Hepatocyte (in vitro differentiated cells): Measurements from ENCODE around the gene NGEF. TPM values are rescaled to one million over a fixed set of nuclear protein-coding genes. Genes with fewer than 3 reads are reported as not detected.

Experiments
- DNase-seq: peaks from one replicate; pipeline ENCODE4 v3.0.0-alpha.2; 2016; ENCODE audit warnings: low spot score
- H2AFZ ChIP-seq: fragments of 200-600 bp; sonication (generic); 2 replicates; pipeline ENCODE4 v1.6.0; 2016; ENCODE audit warnings: antibody characterized with exemption, mild to moderate bottlenecking
- H3K27ac ChIP-seq: fragments of 200-600 bp; sonication (generic); 2 replicates; pipeline ENCODE4 v1.5.1; 2016; ENCODE audit warnings: mild to moderate bottlenecking
- H3K27me3 ChIP-seq: fragments of 200-600 bp; sonication (generic); 2 replicates; pipeline ENCODE4 v1.6.1; 2016
- H3K36me3 ChIP-seq: fragments of 200-600 bp; sonication (generic); replicated peaks from 2 replicates; pipeline ENCODE4 v1.5.1; 2016; ENCODE audit warnings: low read depth; ENCODE audit not compliant: insufficient read depth
- H3K4me1 ChIP-seq: fragments of 200-600 bp; sonication (generic); 2 replicates; pipeline ENCODE4 v1.5.1; 2016; ENCODE audit warnings: mild to moderate bottlenecking, moderate library complexity; ENCODE audit not compliant: insufficient read depth
- H3K4me2 ChIP-seq: fragments of 200-600 bp; sonication (generic); 2 replicates; pipeline ENCODE4 v1.6.0; 2016
- H3K4me3 ChIP-seq: fragments of 200-600 bp; sonication (generic); 2 replicates; pipeline ENCODE4 v1.5.1; 2016; ENCODE audit warnings: mild to moderate bottlenecking
- H3K79me2 ChIP-seq: fragments of 200-600 bp; sonication (generic); 2 replicates; pipeline ENCODE4 v1.6.0; 2017; ENCODE audit warnings: mild to moderate bottlenecking
- H3K9me2 ChIP-seq: fragments of 200-600 bp; sonication (generic); replicated peaks from 2 replicates; pipeline ENCODE4 v1.6.0; 2017; ENCODE audit warnings: mild to moderate bottlenecking; ENCODE audit not compliant: insufficient read depth
- H3K9me3 ChIP-seq: fragments of 200-600 bp; sonication (generic); 2 replicates; pipeline ENCODE4 v1.5.1; 2016; ENCODE audit warnings: low read depth, mild to moderate bottlenecking
- H4K20me1 ChIP-seq: fragments of 200-600 bp; sonication (generic); 2 replicates; pipeline ENCODE4 v1.6.0; 2016; ENCODE audit warnings: mild to moderate bottlenecking; ENCODE audit not compliant: insufficient read depth, poor library complexity, severe bottlenecking
- EZH2 ChIP-seq: fragments of 200-600 bp; sonication (generic); IDR thresholded peaks from 2 replicates; pipeline ENCODE4 v1.6.1; 2016; ENCODE audit warnings: antibody characterized with exemption, mild to moderate bottlenecking, borderline replicate concordance
- EZH2phosphoT487 ChIP-seq: fragments of 200-600 bp; sonication (generic); IDR thresholded peaks from one replicate; pipeline ENCODE4 v1.6.1; 2018; ENCODE audit warnings: antibody characterized with exemption, mild to moderate bottlenecking, low read depth, moderate library complexity; ENCODE audit not compliant: unreplicated experiment, severe bottlenecking
- WGBS: methylation state at CpG from one replicate; pipeline ENCODE4 v1.1.6; 2016; ENCODE audit warnings: low lambda C conversion rate; ENCODE audit errors: missing lambda C conversion rate; 5-methylcytosine and 5-hydroxymethylcytosine counted together
- polyA plus RNA-seq: library from polyadenylated mRNA; unstranded; fragments of >200 nt; fragmentation: Nextera tagmentation; extraction: Ambion mirVana; gene quantifications from 2 replicates; pipeline ENCODE4 v1.2.1, GENCODE V29; 2016
- total RNA-seq: library from RNA; depleted of rRNA; stranded (reverse); fragments of >200 nt; gene quantifications from 2 replicates; pipeline ENCODE4 v1.2.3, GENCODE V29; 2014
- TF ChIP-seq, protein P1 (sequence below): fragments of 200-600 bp; sonication (generic); IDR thresholded peaks from 2 replicates; pipeline ENCODE4 v1.5.1; 2016; ENCODE audit warnings: antibody characterized with exemption, mild to moderate bottlenecking; ENCODE audit not compliant: poor library complexity

The NGEF gene
- total and polyA plus RNA-seq, 2 experiments from 2014 or later: 2.2 to 3.2 TPM

GRCh38 chr2:232984451-232985207 is 28.4 kb downstream of the NGEF start:
- Histone ChIP-seq H2AFZ (no peak overlapping the region), H3K4me3 (no peak overlapping the region), H3K4me1 (peaks cover 9% of the 10 kb centered on the region), H3K27me3 (no peaks in the 10 kb centered on the region), H3K4me2 (no peak overlapping the region), H3K27ac (no peak overlapping the region), H3K36me3 (no peaks in the 10 kb centered on the region), H3K79me2 (no peaks in the 10 kb centered on the region), H3K9me3 (no peaks in the 10 kb centered on the region), H3K9me2 (no peaks in the 10 kb centered on the region), H4K20me1 (no peaks in the 10 kb centered on the region)
- TF ChIP-seq EZH2: no peak
- TF ChIP-seq, protein P1, sequence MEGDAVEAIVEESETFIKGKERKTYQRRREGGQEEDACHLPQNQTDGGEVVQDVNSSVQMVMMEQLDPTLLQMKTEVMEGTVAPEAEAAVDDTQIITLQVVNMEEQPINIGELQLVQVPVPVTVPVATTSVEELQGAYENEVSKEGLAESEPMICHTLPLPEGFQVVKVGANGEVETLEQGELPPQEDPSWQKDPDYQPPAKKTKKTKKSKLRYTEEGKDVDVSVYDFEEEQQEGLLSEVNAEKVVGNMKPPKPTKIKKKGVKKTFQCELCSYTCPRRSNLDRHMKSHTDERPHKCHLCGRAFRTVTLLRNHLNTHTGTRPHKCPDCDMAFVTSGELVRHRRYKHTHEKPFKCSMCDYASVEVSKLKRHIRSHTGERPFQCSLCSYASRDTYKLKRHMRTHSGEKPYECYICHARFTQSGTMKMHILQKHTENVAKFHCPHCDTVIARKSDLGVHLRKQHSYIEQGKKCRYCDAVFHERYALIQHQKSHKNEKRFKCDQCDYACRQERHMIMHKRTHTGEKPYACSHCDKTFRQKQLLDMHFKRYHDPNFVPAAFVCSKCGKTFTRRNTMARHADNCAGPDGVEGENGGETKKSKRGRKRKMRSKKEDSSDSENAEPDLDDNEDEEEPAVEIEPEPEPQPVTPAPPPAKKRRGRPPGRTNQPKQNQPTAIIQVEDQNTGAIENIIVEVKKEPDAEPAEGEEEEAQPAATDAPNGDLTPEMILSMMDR: no peak
- TF ChIP-seq EZH2phosphoT487: no peak
- DNase-seq: no peak
- 86% methylated on average over 15 of the region's 15 CpGs for WGBS

- WGBS: 71% methylated on average over 11 of the region's 11 CpGs
- Histone ChIP-seq H4K20me1 (no peaks in the 10 kb centered on the region), H3K79me2 (no peaks in the 10 kb centered on the region), H3K36me3 (no peaks in the 10 kb centered on the region), H3K27ac (no peak overlapping the region), H3K4me1 (peaks cover 9% of the 10 kb centered on the region), H2AFZ (no peak overlapping the region), H3K9me3 (no peaks in the 10 kb centered on the region), H3K27me3 (no peaks in the 10 kb centered on the region), H3K4me3 (no peak overlapping the region), H3K9me2 (no peaks in the 10 kb centered on the region), H3K4me2 (no peak overlapping the region)
- no peak for DNase-seq
- no peak for TF ChIP-seq EZH2phosphoT487
- TF ChIP-seq, protein P1: no peak
- TF ChIP-seq EZH2: no peak
Measured at GRCh38 chr2:232983669-232984140, 29.4 kb downstream of the NGEF start.

DNA sequence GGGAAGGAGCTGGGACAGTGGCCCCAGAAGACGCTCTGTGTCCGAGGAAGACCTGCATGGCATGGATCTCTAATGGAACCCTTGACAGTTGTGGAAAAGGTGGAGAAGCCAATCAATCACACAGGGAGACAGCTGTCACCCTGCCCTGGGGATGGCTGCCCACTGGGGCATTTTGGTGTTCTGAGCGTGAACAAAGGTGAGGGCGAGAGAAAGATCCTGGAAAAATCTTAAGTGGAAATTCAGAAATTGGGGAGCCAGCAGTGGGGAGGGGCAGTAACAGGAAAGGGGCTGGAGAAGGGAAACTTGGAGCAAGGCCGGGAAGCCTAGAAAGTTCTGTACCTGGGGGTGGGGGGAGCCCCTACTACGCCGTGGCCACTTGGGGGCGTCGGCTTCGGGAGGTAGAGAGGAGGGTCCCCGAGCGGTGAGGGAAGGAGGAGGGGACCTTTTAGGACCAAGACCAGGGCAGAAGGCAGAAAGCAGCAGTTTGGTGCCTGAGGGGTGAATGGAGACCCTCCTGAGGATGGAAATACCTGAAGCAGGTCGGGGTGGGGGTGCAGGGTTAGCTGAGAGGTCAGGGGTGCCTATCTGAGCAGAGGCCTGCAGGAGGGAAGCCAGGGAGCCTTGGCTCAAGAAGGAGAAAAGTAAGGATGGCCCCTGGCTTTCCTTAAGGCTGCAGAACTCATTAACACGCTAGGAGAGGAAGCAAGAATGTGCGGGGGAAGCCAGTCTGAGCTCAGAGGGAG is 30.0 kb downstream of the NGEF start:
- Histone ChIP-seq H3K79me2 (no peaks in the 10 kb centered on the region), H3K4me1 (peaks cover 5% of the 10 kb centered on the region), H3K4me3 (no peak overlapping the region), H3K27ac (no peak overlapping the region), H3K9me2 (no peaks in the 10 kb centered on the region), H4K20me1 (no peaks in the 10 kb centered on the region), H3K4me2 (no peak overlapping the region), H3K27me3 (no peaks in the 10 kb centered on the region), H3K36me3 (no peaks in the 10 kb centered on the region), H2AFZ (no peak overlapping the region), H3K9me3 (no peaks in the 10 kb centered on the region)
- no peak for DNase-seq
- TF ChIP-seq, protein P1: no peak
- TF ChIP-seq EZH2phosphoT487 (no peak), EZH2 (no peak)
- 57% methylated on average over 11 of the region's 15 CpGs for WGBS
